DMS153 (cell line): ENCODE data around the gene THAP9.
"Not testable (repeated sequence)": the region's sequence is repeated elsewhere in the genome, so short reads cannot be mapped to it uniquely, and the experiment has no call there.

Source experiments
- DNase-seq: peaks from one replicate; lab custom pipeline; 2025; lab: John Stamatoyannopoulos, UW

THAP9 gene, protein sequence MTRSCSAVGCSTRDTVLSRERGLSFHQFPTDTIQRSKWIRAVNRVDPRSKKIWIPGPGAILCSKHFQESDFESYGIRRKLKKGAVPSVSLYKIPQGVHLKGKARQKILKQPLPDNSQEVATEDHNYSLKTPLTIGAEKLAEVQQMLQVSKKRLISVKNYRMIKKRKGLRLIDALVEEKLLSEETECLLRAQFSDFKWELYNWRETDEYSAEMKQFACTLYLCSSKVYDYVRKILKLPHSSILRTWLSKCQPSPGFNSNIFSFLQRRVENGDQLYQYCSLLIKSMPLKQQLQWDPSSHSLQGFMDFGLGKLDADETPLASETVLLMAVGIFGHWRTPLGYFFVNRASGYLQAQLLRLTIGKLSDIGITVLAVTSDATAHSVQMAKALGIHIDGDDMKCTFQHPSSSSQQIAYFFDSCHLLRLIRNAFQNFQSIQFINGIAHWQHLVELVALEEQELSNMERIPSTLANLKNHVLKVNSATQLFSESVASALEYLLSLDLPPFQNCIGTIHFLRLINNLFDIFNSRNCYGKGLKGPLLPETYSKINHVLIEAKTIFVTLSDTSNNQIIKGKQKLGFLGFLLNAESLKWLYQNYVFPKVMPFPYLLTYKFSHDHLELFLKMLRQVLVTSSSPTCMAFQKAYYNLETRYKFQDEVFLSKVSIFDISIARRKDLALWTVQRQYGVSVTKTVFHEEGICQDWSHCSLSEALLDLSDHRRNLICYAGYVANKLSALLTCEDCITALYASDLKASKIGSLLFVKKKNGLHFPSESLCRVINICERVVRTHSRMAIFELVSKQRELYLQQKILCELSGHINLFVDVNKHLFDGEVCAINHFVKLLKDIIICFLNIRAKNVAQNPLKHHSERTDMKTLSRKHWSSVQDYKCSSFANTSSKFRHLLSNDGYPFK

DNA sequence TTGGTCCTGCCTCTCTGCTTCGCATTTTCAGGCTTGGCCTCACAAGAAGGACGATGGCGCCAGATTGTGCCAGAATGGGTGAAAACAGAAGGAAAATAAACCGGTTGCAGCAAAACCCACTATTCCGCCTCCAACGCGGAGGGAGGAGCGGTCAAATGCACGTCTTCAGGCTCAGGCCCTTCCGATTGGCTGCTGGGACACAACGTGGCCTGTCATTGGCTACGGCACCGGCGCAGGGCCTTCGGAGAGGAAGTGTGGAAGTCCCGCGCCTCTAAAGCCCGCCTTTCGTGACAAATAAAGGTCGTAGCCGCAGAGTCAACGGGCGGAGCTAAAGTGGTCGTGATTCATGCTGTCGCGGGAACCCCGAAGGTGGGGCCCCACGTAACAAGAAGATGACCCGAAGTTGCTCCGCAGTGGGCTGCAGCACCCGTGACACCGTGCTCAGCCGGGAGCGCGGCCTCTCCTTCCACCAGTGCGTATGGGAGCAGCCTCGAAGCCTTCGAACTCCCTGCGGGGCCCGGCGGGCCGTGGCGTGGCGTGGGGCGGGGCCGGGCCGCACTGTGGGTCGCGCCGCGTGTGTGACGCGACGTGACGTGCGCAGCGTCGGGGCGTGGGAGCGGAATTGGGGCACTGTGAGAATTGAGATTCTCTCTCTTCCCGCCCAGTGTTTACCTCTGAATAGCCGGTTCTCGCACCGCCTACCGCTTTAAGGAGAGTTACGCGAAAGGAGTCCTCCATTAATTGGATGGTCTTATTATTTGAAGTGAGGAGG lies at the start of gene THAP9:
Gene THAP9 (plus strand): TSS at position 325 of the 772 bp plus-strand sequence. CDS start 68 bp downstream, at position 393.
- peak; percentile 98 for DNase-seq

DNA sequence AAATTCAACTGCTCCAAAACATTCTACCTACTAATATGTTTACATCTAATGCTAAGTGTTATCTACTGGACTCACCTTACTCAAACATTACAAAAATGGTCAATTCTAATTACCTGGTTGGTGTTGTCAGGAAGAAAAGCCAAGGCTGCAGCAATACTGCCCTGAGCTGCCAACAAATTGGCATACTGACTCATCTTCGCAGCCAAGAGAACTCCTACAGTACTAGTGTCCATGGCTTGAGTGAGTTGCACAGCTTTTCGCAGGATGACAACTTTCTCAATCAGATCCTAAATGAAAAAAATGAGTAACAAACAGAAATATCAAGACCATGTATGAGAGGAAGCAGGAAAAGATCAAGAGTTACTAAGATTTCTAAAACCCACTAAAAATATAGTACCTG lies 49.2 kb upstream of the THAP9 start:
- no peak for DNase-seq

DNA sequence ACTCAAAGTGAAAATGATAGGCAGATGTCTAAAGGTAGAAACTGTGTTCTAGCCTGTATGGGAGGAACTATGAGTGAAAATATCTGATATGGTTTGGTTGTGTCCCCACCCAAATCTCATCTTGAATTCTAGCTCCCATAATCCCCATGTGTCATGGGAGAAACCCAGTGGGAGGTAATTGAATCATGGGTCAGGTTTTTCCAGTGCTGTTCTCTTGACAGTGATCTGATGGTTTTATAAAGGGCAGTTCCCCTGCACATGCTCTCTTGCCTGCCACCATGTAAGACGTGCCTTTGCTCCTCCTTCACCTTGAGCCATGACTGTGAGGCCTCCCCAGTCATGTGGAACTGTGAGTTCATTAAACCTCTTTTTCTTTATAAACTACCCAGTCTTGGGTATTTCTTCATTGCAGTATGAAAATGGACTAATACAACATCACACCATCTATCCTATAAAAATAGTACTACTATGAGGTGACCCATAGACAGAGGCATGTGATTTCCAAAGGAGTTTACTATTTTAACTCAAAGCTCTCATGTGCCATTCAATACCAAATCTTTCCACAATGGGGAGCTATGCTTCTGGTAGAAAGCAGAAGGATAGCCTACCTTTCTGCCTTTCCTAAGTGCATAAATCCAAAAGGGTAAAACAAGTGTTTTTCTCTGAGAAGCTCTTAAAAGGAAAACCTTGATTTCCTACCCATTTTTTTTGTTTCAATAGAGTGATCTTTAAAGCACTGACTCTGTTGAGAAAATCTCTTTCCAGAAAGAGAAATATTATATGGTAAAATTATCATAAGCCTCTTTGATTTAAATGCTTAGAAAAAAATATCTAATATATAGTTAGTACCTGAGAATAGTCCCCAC lies 48.4 kb upstream of the THAP9 start:
- DNase-seq: peak; percentile 9

DNA sequence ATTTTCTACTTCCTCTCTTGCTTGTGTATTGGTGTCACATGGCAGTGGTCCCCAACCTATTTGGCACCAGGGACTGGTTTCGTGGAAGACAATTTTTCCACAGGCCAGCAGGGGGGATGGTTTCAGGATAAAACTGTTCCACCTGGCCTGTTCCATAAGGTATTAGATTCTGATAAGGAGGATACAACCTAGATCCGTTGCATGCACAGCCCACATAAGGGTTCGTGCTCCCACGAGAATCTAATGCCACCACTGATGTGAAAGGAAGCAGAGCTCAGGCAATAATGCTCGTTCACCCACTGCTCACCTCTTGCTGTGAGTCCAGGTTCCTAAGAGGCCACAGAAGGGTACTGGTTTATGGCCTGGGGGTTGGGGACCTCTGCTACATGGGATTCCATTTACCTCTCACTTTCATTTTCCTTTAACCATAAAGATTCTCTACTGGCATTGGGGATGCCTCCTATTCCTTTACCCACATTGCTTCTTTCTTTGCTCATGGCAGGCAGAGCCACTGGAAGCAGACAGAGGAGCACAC lies 47.7 kb upstream of the THAP9 start:
- no peak for DNase-seq

DNA sequence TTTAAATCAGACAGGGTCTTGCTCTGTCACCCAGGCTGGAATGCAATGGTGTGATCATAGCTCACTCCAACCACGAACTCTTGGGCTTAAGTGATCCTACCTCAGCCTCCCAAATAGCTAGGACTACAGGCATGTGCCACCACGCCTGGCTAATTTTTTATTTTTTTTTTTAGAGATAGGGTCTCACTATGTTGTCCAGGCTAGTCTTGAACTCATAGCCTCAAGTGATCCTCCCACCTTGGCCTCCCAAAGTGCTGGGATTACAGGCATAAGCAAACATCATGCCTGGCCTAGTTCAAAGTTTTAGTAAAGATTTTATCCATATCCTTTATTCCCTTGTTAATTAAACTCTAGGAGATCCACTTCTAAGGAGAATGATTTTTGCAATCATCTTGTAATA lies 40.0 kb upstream of the THAP9 start:
- not testable (repeated sequence) for DNase-seq

DNA sequence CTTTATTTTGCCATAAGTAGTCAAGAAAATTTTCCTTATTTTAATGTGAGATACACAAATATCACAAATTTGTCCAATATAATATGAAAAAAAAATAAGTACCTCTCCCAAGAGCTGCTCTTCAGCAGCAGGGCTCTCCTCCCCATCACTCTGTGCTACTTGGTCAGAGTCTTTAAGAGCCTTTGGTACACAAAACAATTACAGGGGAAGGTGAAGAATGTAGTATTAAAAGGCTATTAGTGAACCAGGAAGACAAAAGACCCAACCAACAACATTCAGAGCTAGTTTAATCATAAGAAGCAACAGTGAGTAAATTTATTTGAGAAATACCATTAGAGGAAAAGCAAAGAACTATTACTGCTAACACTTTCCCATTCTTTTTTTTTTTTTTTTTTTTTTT lies 39.0 kb upstream of the THAP9 start:
- DNase-seq: no peak

DNA sequence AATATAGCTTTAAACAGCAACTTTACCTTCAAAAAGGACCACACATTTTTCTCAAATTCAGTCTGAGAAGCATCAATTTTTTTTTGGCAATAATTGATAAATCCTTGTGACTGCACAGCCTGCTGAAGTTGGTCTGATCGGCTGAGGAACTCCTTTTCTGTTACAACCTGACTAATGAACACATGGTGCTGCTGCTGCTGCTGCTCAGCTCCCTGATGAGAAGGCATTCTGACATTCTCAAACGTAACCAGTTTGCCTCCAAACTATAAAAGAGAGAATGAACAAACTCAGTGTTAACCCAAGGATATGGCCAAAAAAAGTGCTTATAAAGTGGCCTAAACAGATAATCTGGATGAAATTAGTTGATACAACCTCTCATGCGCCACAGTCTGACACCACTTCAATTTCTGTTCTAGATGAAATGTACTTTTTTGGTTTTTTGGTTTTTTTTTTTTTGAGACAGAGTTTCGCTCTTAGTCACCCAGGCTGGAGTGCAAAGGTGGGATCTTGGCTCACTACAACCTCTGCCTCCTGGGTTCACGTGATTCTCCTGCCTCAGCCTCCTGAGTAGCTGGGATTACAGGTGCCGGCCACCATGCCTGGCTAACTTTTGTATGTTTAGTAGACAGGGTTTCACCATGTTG lies 36.1 kb upstream of the THAP9 start:
- DNase-seq: no peak

DNA sequence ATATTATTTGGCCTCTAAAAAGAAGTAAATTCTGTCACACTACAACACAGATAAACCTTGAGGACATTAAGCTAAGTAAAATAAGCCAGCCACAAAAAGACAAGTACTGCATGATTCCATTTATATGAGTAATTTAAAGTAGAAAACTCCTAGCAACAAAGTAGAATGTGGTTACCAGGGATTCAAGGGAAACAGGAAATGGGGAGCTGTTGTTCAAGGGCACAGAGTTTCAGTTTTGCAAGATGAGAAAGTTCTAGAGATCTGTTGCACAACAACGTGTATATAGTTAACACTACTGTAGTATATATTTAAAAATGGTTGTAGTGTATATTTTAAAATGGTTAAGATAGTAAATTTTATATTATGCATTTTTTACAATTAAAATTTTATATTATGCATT lies 34.9 kb upstream of the THAP9 start:
- no peak for DNase-seq

DNA sequence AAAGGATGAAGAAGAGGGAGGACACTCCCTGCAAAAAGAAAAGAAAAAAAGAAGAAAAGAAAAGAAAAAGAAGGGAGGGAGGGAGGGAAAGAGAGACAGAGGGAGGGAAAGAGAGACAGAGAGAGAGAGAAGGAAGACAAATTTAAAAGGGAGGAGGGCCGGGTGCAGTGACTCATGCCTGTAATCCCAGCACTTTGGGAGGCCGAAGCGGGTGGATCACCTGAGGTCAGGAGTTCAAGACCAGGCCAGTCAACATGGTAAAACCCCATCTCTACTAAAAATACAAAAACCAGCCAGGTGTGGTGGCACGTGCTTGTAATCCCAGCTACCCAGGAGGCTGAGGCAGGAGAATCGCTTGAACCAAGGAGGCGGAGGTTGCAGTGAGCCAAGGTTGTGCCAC lies 34.5 kb upstream of the THAP9 start:
- not testable (repeated sequence) for DNase-seq

DNA sequence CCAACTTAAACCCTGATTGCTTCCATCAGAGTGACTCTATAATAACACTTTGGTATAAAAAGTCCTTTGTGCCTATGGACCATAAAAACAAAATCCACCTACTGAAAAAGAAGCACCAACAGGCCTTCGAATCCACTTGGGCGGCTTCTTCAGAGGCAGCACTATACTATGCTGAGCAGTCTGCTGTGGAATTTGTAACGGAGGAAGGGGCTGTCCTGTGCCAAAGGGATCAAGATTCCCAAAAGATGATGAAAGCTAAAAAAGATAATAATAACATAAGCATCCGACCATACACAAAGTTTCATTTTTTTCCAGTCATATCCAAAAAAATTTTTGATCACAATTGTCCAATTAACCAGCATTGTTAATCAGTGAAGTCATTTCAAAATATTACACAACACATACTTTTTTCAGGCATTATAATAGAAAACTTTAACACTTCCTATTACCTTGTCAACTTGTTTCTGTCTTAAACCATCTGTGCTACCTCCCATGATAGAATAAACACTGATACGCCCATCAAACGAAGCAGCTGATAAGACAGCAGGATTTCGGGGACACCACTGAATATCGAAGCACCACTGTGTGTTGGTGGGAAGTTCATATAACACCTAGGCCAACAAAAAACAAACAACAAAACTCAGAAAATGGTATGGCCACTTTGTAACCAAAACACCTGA lies 33.7 kb upstream of the THAP9 start:
- no peak for DNase-seq

DNA sequence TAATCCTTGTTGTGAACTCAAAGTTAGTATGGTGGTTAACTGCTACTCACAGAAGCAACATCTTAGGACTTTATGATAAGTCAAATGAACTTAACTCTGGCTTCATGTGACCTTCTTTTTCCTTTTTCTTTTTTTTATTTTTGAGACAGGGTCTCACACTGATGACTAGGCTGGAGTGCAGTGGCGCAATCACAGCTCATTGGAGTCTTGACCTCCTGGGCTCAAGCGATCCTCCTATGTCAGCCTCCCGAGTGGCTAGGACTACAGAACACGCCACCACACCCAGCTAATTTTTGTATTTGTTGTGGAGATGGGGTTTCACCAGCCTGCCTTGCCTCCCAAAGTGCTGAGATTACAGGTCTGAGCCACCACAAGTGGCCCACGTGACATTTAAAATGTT lies 32.0 kb upstream of the THAP9 start:
- no peak for DNase-seq

DNA sequence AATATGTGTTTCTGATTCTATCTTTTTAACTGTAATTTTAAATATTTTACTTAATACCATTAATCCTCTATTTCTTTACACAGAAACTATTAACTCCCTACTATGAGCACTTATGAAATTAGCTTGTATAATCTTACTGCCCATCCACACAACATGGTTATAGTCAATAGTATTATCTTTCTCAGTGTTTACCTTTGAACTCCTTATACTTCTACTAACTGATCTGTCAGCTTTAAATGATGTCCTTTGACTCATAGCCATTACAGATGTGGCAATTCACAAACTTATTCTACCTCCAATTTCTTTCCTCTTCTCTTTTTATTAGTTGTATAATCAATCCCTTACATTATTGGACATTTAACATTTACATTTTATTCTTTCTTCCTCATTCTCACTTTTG lies 15.1 kb upstream of the THAP9 start:
- no peak for DNase-seq

DNA sequence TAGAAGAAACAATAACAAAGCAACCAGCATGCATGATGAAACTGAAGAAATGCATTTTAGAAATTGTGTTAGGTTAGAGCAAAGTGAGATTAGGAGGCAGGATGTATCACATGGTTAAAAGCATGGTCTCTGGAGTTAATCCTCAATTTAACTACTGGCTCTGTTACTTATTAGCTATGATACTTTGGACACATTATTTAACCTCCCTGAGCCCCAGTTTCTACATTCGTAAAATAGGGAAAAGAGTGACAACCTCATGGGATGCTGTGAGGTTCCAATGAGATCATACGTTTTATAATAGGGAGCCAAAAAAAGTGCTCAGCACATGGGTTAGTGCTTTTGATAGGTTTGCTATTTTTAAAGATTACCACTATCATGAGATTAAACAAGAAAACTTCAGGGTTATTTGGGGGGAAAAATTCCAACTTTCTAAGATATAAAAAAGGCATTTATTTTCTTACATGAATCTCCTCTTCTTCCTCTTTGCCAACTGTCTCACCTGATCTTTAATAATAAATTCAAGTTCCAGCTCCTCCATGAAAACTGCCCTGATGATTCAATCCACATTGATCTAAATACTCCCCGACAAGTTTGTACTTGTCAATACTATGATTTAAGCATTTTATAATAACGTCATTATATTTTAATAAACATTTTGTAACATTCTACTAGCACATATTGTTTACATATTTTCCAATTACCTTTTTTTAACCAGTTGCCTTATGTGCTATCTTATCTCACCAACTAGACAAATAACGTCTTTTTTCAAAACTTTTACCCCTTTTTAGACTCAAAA lies 14.2 kb upstream of the THAP9 start:
- DNase-seq: no peak

DNA sequence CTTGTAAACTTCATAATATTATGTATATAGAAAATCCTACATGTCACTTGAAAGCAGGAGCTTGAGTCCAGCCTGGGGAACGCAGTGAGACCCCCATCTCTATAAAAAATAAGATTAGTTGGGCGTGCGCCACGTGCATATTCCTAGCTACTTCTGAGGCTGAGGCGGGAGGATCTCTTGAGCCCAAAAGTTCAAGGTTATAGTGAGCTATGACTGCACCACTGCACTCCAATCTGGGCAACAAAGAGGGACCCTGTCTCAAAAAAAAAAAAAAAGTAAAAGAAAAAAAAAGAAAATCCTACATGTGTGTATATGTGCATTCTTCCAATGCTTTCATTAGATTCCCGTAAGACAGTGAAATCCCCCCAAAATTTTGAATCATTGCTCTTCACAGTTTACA lies 11.2 kb upstream of the THAP9 start:
- DNase-seq: no peak

DNA sequence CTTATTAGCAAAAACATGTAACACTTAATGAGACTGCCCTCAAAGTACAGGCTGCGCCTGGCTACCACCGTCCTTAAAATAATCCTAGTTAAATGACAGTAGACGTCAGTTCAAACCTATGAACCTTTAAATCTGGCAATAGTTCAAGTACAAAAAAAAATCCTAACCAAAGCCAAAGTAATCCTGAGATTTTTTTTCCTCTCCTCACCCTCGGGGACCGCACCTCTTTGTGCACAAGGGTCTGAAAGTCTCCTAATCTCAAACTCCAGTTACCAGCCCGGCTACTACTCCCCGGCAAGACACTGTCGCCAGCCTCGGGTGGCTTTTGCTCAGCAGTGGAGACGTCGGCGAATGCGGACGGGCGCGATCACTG lies 10.0 kb upstream of the THAP9 start:
- no peak for DNase-seq

DNA sequence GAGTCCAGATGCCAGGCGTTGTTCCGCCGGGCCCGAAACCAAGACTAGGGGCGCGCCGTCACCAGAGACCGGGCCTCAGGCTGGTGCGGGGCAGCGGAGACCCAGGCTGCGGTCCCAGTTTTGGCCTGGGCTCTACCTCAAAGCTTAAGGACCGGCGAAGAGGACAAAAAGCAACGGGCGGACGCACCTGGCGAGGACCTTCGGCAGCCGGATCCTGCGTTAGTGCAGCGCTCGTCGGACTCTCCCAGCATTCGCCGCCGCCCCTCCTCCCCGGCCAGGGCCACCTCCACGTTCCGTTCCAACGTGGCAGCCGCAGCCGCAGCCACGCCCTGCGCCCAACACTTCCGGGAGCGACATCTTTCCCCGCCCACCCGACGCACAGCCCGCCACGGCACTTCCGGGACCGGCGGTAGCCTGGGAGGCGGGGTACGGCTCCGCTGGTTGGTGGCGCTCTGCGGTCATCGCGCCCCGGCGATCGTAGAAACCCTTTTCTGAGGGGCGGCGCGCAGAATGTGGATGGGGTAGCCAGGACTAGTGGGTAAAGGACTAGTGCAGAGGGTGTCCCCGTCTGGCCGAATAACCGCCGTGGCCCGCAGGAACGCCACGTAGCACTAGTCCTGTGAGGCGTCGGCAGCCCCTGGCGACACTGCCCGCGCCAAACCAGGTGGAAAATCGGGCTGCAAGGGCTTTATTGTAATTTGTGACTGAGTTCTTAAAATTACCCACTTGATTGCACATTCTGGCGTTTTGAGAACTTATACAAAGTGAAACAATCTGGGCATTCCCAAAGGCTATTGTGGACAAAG lies 9.4 kb upstream of the THAP9 start, which contains the start of gene SEC31A:
Gene SEC31A (minus strand): TSS at position 253 of the 806 bp plus-strand sequence. CDS start 9,217 bp downstream, outside the sequence.
- peak; percentile 93 for DNase-seq

DNA sequence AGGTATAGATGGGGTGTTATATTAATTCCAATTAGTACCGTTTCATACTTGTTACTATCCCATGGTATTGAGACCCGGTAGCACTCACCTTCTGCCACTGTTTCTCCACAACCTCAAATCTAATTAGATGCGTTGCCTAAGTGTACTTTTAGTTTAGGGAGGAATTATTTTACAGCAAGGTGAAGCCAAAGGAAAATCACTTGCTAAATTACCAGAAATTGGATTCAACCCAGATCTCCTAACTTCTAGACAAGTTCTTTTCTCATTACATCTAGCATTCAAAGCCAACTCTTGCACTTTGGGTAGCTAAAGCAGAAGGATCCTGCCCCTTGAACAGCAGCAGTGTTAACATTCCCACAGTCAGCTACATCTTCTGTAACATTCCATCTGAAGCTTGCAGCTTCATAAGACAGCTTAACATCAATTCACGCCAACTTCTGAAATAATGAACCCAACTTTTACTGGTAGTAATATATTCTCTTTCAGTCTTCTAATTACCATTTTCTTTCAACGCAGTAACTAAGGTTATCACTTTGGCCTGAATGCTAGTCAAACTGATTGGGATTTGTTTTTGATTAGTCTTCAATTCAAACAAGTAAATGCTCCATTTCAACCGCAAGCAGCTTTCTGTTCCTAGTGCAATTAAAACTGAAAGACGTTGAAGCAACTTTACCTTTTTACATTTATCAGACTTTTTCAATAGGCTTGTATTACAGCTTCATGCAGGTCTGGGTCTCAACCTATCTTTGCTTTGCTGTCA lies 8.6 kb upstream of the THAP9 start:
- no peak for DNase-seq

DNA sequence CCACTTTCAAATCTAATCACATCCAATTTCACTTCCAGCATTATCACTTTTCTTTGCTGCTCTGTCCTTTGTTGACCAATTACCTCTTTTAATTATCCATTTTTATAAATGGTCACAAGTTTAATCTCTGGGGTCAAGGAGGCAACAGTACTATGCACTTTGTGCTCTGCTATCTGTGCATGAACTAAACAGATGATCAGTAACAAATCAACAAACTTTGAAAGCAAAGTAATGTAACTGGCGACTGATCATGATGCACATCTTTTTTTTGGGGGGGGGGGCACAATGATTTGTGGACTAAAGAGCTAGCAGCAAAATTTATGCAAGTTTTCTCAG lies 8.1 kb upstream of the THAP9 start:
- DNase-seq: no peak
